ENCODE measurements around the gene LRBA. TPM values are rescaled to one million over a fixed set of nuclear protein-coding genes. Genes with fewer than 3 reads are reported as not detected.

The LRBA gene
- total and polyA plus RNA-seq, 4 donors = 8.2 to 69.8 (median 32.8) TPM

- Histone ChIP-seq H3K36me3 (ENCODE audit: control insufficient read depth in 4 of 4, insufficient read depth in 3 of 4, low read depth in 1 of 4, low read length in 3 of 4) (peaks cover 0 to 4% (median 0%) of the 10 kb centered on the region in 4 donors), H3K9ac (ENCODE audit: low read depth in 1 of 2, low read length in 2 of 2) (peak overlapping the region; percentile 27 to 55), H3K4me1 (ENCODE audit: control insufficient read depth in 4 of 4, insufficient read depth in 4 of 4, low read length in 3 of 4) (peaks cover 0 to 21% (median 7%) of the 10 kb centered on the region in 4 donors), H3K27ac (ENCODE audit: low read depth in 1 of 2, low read length in 2 of 2) (peak overlapping the region; percentile 67 to 68), H3K4me3 (ENCODE audit: low read depth in 1 of 3, low read length in 3 of 3) (peak overlapping the region; percentile 57 to 92 (median 84)), H3K27me3 (ENCODE audit: control insufficient read depth in 4 of 4, insufficient read depth in 4 of 4, low read length in 3 of 4) (no peaks in the 10 kb centered on the region), H3K9me3 (ENCODE audit: control insufficient read depth in 4 of 4, low read length in 3 of 4) (no peaks in the 10 kb centered on the region)
- DNase-seq (ENCODE audit: low spot score) = no peak
- TF ChIP-seq HNF4A (conservative IDR thresholded peaks at IDR 0.05) = no peak
- TF ChIP-seq JUND (IDR thresholded peaks at IDR 0.05) = no peak
- TF ChIP-seq RXRA (IDR thresholded peaks at IDR 0.05) = no peak
- no peak for TF ChIP-seq YY1 (IDR thresholded peaks at IDR 0.05)
- no peak for TF ChIP-seq CTCF (IDR thresholded peaks at IDR 0.05; ENCODE audit: low read depth, low read length, missing input control)
- TF ChIP-seq TAF1 (conservative IDR thresholded peaks at IDR 0.05) = peak; percentile 97
- no peak for TF ChIP-seq EGR1 (IDR thresholded peaks at IDR 0.05; ENCODE audit: low read depth in 2 of 2)
- no peak for TF ChIP-seq RAD21 (IDR thresholded peaks at IDR 0.05)
- no peak for TF ChIP-seq FOXA2 (IDR thresholded peaks at IDR 0.05)
- TF ChIP-seq SP1 (IDR thresholded peaks at IDR 0.05) = no peak
- peak; percentile 66 for TF ChIP-seq REST (IDR thresholded peaks at IDR 0.05)
- no peak for TF ChIP-seq HNF4G (IDR thresholded peaks at IDR 0.05)
- no peak for TF ChIP-seq MAX (IDR thresholded peaks at IDR 0.05)
- WGBS = 46% methylated on average over 11 of the region's 11 CpGs
Observed at GRCh38 chr4:150584111-150584915, 430.8 kb downstream of the LRBA start.

- H3K9me3 ChIP-seq (ENCODE audit: control insufficient read depth in 4 of 4, low read length in 3 of 4) = no peaks in the 10 kb centered on the region
- TF ChIP-seq FOXA1 (IDR thresholded peaks at IDR 0.05) (no peak), EGR1 (IDR thresholded peaks at IDR 0.05; ENCODE audit: low read depth in 2 of 2) (no peak), RXRA (IDR thresholded peaks at IDR 0.05) (peak; percentile 32 to 62), HNF4G (IDR thresholded peaks at IDR 0.05) (no peak), NR2F2 (IDR thresholded peaks at IDR 0.05) (peak; percentile 54), HNF4A (conservative IDR thresholded peaks at IDR 0.05) (no peak), JUND (IDR thresholded peaks at IDR 0.05) (no peak), SP1 (IDR thresholded peaks at IDR 0.05) (peak; percentile 11), YY1 (IDR thresholded peaks at IDR 0.05) (peak; percentile 68), FOXA2 (IDR thresholded peaks at IDR 0.05) (no peak), CTCF (IDR thresholded peaks at IDR 0.05; ENCODE audit: low read depth, low read length, missing input control) (no peak), MAX (IDR thresholded peaks at IDR 0.05) (no peak), RAD21 (IDR thresholded peaks at IDR 0.05) (peak; percentile 25 to 62)
- no peaks in the 10 kb centered on the region for H3K36me3 ChIP-seq (ENCODE audit: control insufficient read depth in 4 of 4, insufficient read depth in 3 of 4, low read depth in 1 of 4, low read length in 3 of 4)
- peak; percentile 40 for DNase-seq (ENCODE audit: low spot score)
- peak overlapping the region; percentile 57 to 92 (median 84) for H3K4me3 ChIP-seq (ENCODE audit: low read depth in 1 of 3, low read length in 3 of 3)
- peaks cover 1 to 29% (median 14%) of the 10 kb centered on the region in 4 donors for H3K4me1 ChIP-seq (ENCODE audit: control insufficient read depth in 4 of 4, insufficient read depth in 4 of 4, low read length in 3 of 4)
- no peaks in the 10 kb centered on the region for H3K27me3 ChIP-seq (ENCODE audit: control insufficient read depth in 4 of 4, insufficient read depth in 4 of 4, low read length in 3 of 4)
- WGBS = 29% methylated on average over 66 of the region's 66 CpGs
- H3K27ac ChIP-seq (ENCODE audit: low read depth in 1 of 2, low read length in 2 of 2) = peak overlapping the region; percentile 67 to 68
- peak overlapping the region in 1 of 2 donors; percentile 48 for H3K9ac ChIP-seq (ENCODE audit: low read depth in 1 of 2, low read length in 2 of 2)
Observed at GRCh38 chr4:150583287-150584110, 431.6 kb downstream of the LRBA start.

Measured in liver (tissue), 9 donors.